GM12878 (cell line): ENCODE data around the gene OLFML2A. TPM values are rescaled to one million over a fixed set of nuclear protein-coding genes. Genes with fewer than 3 reads are reported as not detected.

Source experiments
- ATAC-seq: fragments of 200-7000 bp; cut with Tn5 transposase; 3 replicates; pipeline ENCODE4 v1.9.1; 2020; ENCODE audit warnings: mild to moderate bottlenecking, moderate library complexity
- BruUV-seq: library from RNA; stranded (reverse); fragments of 400-500 nt; replicated peaks from 2 replicates; lab custom pipeline; 2021; lab: Mats Ljungman, UMichigan
- CTCF ChIA-PET: fragments of 300-600 bp; sonication (Branson Sonifier 250); formaldehyde crosslinking; extraction: SDS; loops from one replicate; lab custom pipeline; 2021; ENCODE audit warnings: inconsistent platforms; lab: Yijun Ruan, JAX
- POLR2A ChIA-PET: fragments of 350-600 bp; formaldehyde crosslinking; extraction: SDS; loops from one replicate; lab custom pipeline; 2021; ENCODE audit warnings: inconsistent platforms; lab: Charles Lee
- RAD21 ChIA-PET: fragments of 300-600 bp; sonication (Branson Sonifier 250); formaldehyde crosslinking; loops from one replicate; lab custom pipeline; 2023; ENCODE audit warnings: antibody characterized with exemption; ENCODE audit not compliant: unreplicated experiment; lab: Charles Lee
- SMC1A ChIA-PET: fragments of 300-600 bp; sonication (Branson Sonifier 250); formaldehyde crosslinking; loops from one replicate; lab custom pipeline; 2023; ENCODE audit not compliant: unreplicated experiment, uncharacterized antibody; lab: Charles Lee
- DNase-seq: peaks from one replicate; pipeline ENCODE4 v3.0.0-alpha.2; 2011; ENCODE audit warnings: low read depth, low spot score
- FAIRE-seq: peaks from 3 replicates; lab custom pipeline; 2011; peaks lifted over from hg19 to GRCh38; lab: Jason Lieb, UNC
- H2AFZ ChIP-seq: 2 replicates; pipeline ENCODE4 v1.6.0; 2011; ENCODE audit warnings: low read depth, low read length, control low read depth; ENCODE audit not compliant: control insufficient read depth
- H3K27ac ChIP-seq: 2 replicates; pipeline ENCODE4 v1.5.1; 2011; ENCODE audit warnings: control low read depth; ENCODE audit not compliant: control insufficient read depth, insufficient read depth
- H3K27me3 ChIP-seq, 2 experiments: replicated peaks in 1 of 2; 2 replicates each; pipeline versions ENCODE4 v1.6.0 to v1.6.1; 2011; ENCODE audit warnings: low read length in 1 of 2; ENCODE audit not compliant: control insufficient read depth in 2 of 2, insufficient read depth in 2 of 2
- H3K36me3 ChIP-seq, 2 experiments: 2 replicates each; pipeline ENCODE4 v1.5.1; 2011; ENCODE audit warnings: low read length in 1 of 2; ENCODE audit not compliant: control insufficient read depth in 2 of 2, insufficient read depth in 2 of 2
- H3K4me1 ChIP-seq: 2 replicates; pipeline ENCODE4 v1.6.1; 2011; ENCODE audit warnings: mild to moderate bottlenecking, low read length, moderate library complexity, mixed read lengths; ENCODE audit not compliant: control insufficient read depth, insufficient read depth
- H3K4me2 ChIP-seq: 2 replicates; pipeline ENCODE4 v1.6.0; 2011; ENCODE audit warnings: control low read depth; ENCODE audit not compliant: control insufficient read depth, insufficient read depth
- H3K4me3 ChIP-seq: fragments of 200-600 bp; sonication (generic); 2 replicates; pipeline ENCODE4 v1.5.1; 2016
- H3K79me2 ChIP-seq: 2 replicates; pipeline ENCODE4 v1.6.0; 2011; ENCODE audit warnings: low read length; ENCODE audit not compliant: control insufficient read depth, insufficient read depth
- H3K9ac ChIP-seq: 2 replicates; pipeline ENCODE4 v1.8.0; 2011; ENCODE audit warnings: low read length, control low read depth, mixed read lengths; ENCODE audit not compliant: control insufficient read depth, insufficient read depth
- H3K9me3 ChIP-seq: replicated peaks from 3 replicates; pipeline ENCODE4 v1.5.1; 2011; ENCODE audit warnings: mild to moderate bottlenecking, low read length; ENCODE audit not compliant: control insufficient read depth, insufficient read depth
- H4K20me1 ChIP-seq: 2 replicates; pipeline ENCODE4 v1.6.0; 2011; ENCODE audit not compliant: control insufficient read depth, insufficient read depth
- ASH2L ChIP-seq: fragments of 300-600, 200-600 bp; sonication (generic); IDR thresholded peaks from 2 replicates; pipeline ENCODE4 v1.6.1; 2017; ENCODE audit warnings: low read depth, mild to moderate bottlenecking, borderline replicate concordance
- CHD1 ChIP-seq: IDR thresholded peaks from 2 replicates; pipeline ENCODE4 v1.6.1; 2012; ENCODE audit warnings: low read depth, low read length, improper control_type of control experiment
- GABPA ChIP-seq: IDR thresholded peaks from 2 replicates; pipeline ENCODE4 v1.6.1; 2014; ENCODE audit warnings: antibody characterized with exemption, low read depth, mild to moderate bottlenecking, inconsistent platforms
- HDAC2 ChIP-seq: fragments of 200-600 bp; sonication (generic); IDR thresholded peaks from 2 replicates; pipeline ENCODE4 v1.6.1; 2017
- SIN3A ChIP-seq: IDR thresholded peaks from 2 replicates; pipeline ENCODE4 v1.6.1; 2012; ENCODE audit warnings: low read depth, low read length, improper control_type of control experiment
- SUPT20H ChIP-seq: IDR thresholded peaks from 2 replicates; pipeline ENCODE4 v1.6.1; 2011; ENCODE audit warnings: low read depth, mild to moderate bottlenecking, low read length, moderate library complexity, borderline replicate concordance; ENCODE audit not compliant: control insufficient read depth
- ZZZ3 ChIP-seq: IDR thresholded peaks from 2 replicates; pipeline ENCODE4 v1.6.1; 2011; ENCODE audit warnings: low read depth; ENCODE audit not compliant: control insufficient read depth, insufficient read length
- WGBS: methylation state at CpG from one replicate; pipeline ENCODE4 v1.1.6; 2016; ENCODE audit warnings: low lambda C conversion rate; ENCODE audit not compliant: insufficient replicate concordance, insufficient coverage; ENCODE audit errors: missing lambda C conversion rate; 5-methylcytosine and 5-hydroxymethylcytosine counted together
- in situ Hi-C: fragments of 300-500 bp; cut with MboI; formaldehyde crosslinking; loops from 9 replicates; pipeline ENCODE4 v1.14.3; 2018; ENCODE audit warnings: mixed read lengths
- intact Hi-C: fragments of 100-400 bp; cut with micrococcal nuclease; formaldehyde crosslinking; loops from one replicate; pipeline ENCODE4 v1.14.2; 2022; ENCODE audit not compliant: unreplicated experiment
- polyA plus RNA-seq, 11 experiments: library from polyadenylated mRNA; depleted of rRNA in 4 of 11; unstranded in 6 of 11; stranded (reverse) in 5 of 11; fragments of >200 nt; fragmentation: Nextera tagmentation in 4 of 11; fragmentation: Illumina TruSeq in 1 of 11; extraction: Ambion mirVana in 4 of 11; extraction: Trizol in 1 of 11; gene quantifications; 1 replicate in 1 of 11; 2 replicates in 10 of 11; pipeline versions ENCODE4 v1.2.1 to v1.2.3, GENCODE V29; 2011 to 2016; ENCODE audit warnings: inconsistent platforms in 2 of 11, missing spikeins in 2 of 11, low read depth in 1 of 11
- total RNA-seq, 4 experiments: library from RNA; depleted of rRNA in 3 of 4; stranded (reverse); fragments of >200 nt in 3 of 4; fragmentation: Illumina TruSeq in 1 of 4; extraction: Trizol in 1 of 4; gene quantifications; 2 replicates each; pipeline versions ENCODE4 v1.2.1 to v1.2.3, GENCODE V29; 2013 to 2021
- TF ChIP-seq, protein P1 (sequence below): IDR thresholded peaks from 2 replicates; pipeline ENCODE4 v1.6.1; 2011; ENCODE audit warnings: borderline replicate concordance, low read depth, mild to moderate bottlenecking, moderate library complexity, low read length; ENCODE audit not compliant: insufficient read depth, poor library complexity, severe bottlenecking

OLFML2A gene
- total and polyA plus RNA-seq, 10 of the 15 experiments (the other 5 are each of a cell fraction or from before 2014, with no cell fraction given), result 0.02 to 0.13 (median 0.10) TPM; not detected in 4

DNA sequence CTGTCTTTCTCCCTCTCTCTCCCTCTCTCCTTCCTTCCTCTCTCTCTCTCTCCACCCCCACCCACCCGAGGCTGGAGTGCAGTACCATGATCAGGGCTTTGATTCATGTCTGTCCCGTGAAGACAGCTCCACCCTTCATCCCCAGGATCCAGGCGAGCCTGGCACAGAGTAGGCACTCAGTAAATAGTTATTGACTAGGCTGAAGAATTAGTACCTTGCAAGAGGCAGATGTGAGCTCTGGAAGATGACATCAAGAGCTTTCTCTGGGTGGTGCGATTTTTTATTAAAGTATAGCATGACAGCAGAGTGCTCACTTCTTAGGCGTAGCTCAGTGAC lies 52.4 kb downstream of the OLFML2A start:
- ATAC-seq, result no peak
- Histone ChIP-seq H3K4me2 (no peak overlapping the region), H3K4me1 (peaks cover 4% of the 10 kb centered on the region; the same call in 1 of the 2 replicates), H3K9me3 (no peaks in the 10 kb centered on the region)
- TF ChIP-seq, protein P1, sequence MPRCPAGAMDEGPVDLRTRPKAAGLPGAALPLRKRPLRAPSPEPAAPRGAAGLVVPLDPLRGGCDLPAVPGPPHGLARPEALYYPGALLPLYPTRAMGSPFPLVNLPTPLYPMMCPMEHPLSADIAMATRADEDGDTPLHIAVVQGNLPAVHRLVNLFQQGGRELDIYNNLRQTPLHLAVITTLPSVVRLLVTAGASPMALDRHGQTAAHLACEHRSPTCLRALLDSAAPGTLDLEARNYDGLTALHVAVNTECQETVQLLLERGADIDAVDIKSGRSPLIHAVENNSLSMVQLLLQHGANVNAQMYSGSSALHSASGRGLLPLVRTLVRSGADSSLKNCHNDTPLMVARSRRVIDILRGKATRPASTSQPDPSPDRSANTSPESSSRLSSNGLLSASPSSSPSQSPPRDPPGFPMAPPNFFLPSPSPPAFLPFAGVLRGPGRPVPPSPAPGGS, result no peak
- TF ChIP-seq SIN3A (no peak), GABPA (no peak), SUPT20H (no peak), CHD1 (no peak), HDAC2 (no peak), ZZZ3 (no peak), ASH2L (no peak)
- TF ChIP-seq, all 136 proteins: peak for 0
- POLR2A ChIA-PET, result interaction anchor here (0.6 kb wide), 1 partner anchor 276 kb away, joined by 6 read pairs; no protein-coding TSS in a partner anchor
- RAD21 ChIA-PET, result no interaction called here
- 33% methylated on average over 5 of the region's 5 CpGs for WGBS
- intact Hi-C loops, result no loop called here
- SMC1A ChIA-PET, result interaction anchor here (0.6 to 1.2 kb wide), 3 partner anchors 17 to 1348 kb away, joined by 3 to 4 read pairs (median 3); no protein-coding TSS in a partner anchor
- H2AFZ ChIP-seq, result no peak overlapping the region
- BruUV-seq, result no TSS peak
- in situ Hi-C loops, result no loop called here
- no peak for DNase-seq
- H3K36me3 ChIP-seq, result no peaks in the 10 kb centered on the region
- H3K27ac ChIP-seq, result no peak overlapping the region
- CTCF ChIA-PET, result interaction anchor here (0.9 to 4.1 kb wide), 3 partner anchors 12 to 57 kb away, joined by 3 to 21 read pairs (median 3); no protein-coding TSS in a partner anchor
- H3K4me3 ChIP-seq, result no peak overlapping the region
- no peak overlapping the region for H3K9ac ChIP-seq
- no peaks in the 10 kb centered on the region for H4K20me1 ChIP-seq
- FAIRE-seq, result no peak
- H3K27me3 ChIP-seq, result no peaks in the 10 kb centered on the region
- H3K79me2 ChIP-seq, result no peaks in the 10 kb centered on the region
